Epithelial cell of proximal tubule (primary cell): ENCODE data around the gene TP53BP2. TPM values are rescaled to one million over a fixed set of nuclear protein-coding genes. Genes with fewer than 3 reads are reported as not detected.

Experiments
- DNase-seq: peaks from one replicate; pipeline ENCODE4 v3.0.0-alpha.2; 2011; ENCODE audit warnings: low read depth
- H3K4me3 ChIP-seq: 2 replicates; pipeline ENCODE4 v1.5.1; 2011; ENCODE audit warnings: low read depth, mild to moderate bottlenecking, low read length
- total RNA-seq: library from RNA; depleted of rRNA; stranded (reverse); fragments of >200 nt; gene quantifications from 2 replicates; pipeline ENCODE4 v1.2.3, GENCODE V29; 2015
- TF ChIP-seq, protein P1 (sequence below): conservative IDR thresholded peaks from 2 replicates; pipeline ENCODE4 v1.5.1; 2012; ENCODE audit warnings: low read depth, mild to moderate bottlenecking, low read length

Gene TP53BP2
- total RNA-seq, 1 donor from 2014 or later, result 102 TPM

DNA sequence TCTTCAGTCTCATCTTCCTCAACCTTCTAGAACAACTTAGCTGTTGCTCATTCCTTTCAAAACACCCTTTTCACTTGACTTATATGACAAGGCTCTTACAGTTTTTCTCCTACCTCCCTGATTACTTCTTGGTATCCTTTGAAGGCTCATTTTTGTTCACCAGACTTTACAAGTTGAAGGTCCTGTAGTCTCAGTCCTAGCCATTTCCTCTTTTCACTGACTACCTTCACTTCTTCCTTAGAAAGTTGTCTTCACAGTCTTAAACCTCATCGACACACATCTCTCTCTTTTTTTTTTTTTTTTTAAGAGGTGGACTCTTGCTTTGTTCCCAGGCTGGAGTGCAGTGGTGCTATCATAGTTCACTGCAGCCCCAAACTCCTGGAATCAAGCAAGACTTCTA is 6.6 kb upstream of the TP53BP2 start:
- DNase-seq, result no peak
- H3K4me3 ChIP-seq, result no peak overlapping the region
- TF ChIP-seq, protein P1, sequence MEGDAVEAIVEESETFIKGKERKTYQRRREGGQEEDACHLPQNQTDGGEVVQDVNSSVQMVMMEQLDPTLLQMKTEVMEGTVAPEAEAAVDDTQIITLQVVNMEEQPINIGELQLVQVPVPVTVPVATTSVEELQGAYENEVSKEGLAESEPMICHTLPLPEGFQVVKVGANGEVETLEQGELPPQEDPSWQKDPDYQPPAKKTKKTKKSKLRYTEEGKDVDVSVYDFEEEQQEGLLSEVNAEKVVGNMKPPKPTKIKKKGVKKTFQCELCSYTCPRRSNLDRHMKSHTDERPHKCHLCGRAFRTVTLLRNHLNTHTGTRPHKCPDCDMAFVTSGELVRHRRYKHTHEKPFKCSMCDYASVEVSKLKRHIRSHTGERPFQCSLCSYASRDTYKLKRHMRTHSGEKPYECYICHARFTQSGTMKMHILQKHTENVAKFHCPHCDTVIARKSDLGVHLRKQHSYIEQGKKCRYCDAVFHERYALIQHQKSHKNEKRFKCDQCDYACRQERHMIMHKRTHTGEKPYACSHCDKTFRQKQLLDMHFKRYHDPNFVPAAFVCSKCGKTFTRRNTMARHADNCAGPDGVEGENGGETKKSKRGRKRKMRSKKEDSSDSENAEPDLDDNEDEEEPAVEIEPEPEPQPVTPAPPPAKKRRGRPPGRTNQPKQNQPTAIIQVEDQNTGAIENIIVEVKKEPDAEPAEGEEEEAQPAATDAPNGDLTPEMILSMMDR, result no peak

DNA sequence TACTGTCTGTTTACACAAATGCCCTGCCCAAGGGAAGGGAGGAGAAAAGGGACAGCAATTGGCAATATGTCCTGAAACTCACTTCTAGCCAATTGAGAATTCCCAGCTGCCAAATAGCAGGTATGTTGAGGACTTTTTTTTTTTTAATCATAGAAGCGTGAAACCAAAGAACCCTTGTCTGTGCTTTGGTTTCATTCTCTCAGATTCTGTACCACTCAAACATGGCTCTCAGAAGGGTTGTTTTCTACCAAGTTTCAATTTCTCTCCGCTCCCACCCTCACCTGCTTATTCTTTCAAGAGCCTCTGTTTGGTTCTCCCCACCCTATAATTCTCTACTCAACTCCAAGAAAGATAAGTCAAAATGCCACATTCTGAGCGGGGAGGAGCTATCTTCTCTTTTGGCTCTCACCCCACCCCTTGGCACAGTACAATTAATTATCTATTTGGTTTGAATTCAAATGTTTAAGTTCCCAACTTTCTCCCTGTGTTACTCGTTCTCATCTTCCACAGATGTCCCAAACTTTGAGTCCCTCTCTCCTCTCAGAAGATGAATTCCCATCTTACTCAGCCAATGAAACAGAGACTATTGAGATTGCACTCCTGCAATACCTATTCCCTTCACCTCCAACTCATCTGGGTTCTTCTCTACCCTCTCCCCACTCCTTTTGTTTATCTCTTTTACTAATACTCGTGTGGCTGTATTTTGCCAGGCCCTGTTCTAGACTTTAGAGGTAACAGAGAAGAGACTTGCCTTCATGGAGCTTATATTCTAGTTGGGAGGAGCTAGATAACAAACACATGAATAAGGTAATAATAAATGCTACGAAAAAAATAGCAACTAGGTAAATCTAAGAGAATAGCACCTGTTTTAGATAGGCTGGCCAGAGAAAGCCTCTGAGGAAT is 3.9 kb upstream of the TP53BP2 start:
- TF ChIP-seq, protein P1, result no peak
- DNase-seq, result no peak
- H3K4me3 ChIP-seq, result no peak overlapping the region

DNA sequence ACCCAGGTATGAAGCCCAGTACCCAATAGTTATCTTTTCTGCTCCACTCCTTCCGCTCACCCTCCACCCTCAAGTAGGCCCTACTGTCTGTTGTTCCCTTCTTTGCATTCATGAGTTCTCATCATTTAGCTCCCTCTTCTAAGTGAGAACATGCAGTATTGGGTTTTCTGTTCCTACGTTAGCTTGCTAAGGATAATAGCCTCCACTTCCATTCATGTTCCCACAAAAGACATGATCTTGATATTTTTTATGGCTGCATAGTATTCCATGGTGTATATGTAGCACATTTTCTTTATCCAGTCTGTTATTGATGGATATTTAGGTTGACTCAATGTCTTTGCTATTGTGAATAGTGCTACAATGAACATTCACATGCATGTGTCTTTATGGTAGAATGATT is 2.8 kb upstream of the TP53BP2 start:
- TF ChIP-seq, protein P1, result no peak
- DNase-seq, result no peak
- no peak overlapping the region for H3K4me3 ChIP-seq

DNA sequence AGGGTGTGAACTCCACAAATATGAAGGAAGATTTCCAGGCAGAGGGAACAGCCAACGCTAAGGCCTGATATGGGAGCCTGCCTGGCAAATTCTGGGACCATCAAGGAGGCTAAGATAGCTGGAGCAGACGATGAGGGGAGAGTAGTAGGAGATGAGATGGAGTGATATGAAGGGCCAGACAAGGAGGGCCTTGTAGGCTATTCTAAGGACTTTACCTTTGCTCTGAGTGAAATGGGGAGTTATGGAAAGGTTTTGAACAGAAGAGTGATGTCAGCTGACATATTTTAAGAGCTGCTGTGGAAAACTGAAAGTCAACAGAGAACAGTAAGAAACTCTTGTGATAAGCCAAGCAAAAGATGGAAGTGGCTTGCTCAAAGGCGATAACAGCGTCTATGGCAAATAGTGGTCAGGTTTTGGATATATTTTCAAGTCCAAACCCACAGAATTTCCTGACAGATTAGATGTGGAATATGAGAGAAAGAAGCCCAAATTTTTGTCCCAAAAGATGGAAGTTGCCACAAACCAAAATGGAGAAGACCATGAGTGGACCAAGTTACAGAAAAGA is 2.1 kb upstream of the TP53BP2 start:
- no peak for DNase-seq
- TF ChIP-seq, protein P1, result no peak
- no peak overlapping the region for H3K4me3 ChIP-seq

DNA sequence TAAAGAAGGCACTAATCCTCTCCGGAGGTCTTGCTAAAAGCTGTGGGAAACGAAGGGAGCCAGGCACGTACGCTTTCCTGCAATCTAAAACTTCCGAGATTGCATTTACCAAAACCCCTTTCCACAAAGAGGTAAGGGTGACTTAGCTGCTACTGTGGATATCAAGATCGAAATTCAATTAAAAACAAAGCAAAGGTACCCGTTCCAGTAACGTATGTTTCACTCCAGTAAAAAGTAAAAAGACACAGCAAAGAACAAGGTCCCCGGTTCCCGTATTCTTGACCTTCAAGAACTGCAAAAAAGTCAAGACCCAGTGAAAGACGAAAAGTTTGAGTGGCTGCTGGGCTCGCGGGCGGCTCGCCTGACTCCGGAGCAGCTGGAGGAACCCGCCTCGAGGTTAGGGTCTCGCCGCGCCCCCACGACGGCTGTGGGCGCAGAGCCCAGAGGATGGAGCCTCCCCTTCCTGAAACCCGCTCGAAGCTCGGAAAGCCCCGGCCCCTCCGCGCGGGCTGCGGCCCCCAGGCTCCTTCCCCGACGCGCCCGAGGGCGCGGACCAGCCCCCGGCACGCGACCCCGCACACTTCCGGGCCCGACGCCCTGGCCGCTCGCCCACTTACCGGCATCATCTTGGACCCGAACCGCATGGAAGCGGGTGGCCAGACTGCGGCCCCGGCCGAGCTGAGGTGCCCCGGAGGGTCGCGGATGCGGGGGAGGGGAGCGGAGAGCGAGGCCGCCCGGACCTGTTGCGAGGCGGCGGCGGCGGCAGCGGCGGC is 524 bp downstream of the TP53BP2 start:
- peak overlapping the region; percentile 81 for H3K4me3 ChIP-seq
- TF ChIP-seq, protein P1, result no peak
- no peak for DNase-seq

DNA sequence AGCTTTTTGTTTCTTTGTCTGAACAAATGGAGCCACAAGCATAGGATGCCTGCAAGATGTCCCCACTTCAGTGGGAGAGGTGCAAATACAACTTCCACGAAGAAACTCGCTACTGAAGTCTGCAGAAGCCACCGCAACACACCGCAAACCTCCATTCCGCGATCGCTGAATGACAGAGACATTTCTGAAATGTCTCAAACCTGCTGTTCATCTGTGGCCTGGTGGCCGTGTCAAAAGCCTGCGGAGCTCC is 1.0 kb downstream of the TP53BP2 start:
- TF ChIP-seq, protein P1, result no peak
- H3K4me3 ChIP-seq, result peak overlapping the region; percentile 81
- DNase-seq, result no peak
